Right lobe of liver (tissue), 6 donors: ENCODE measurements around the gene RBM23. TPM values are rescaled to one million over a fixed set of nuclear protein-coding genes. Genes with fewer than 3 reads are reported as not detected.
"Not testable (repeated sequence)": the region's sequence is repeated elsewhere in the genome, so short reads cannot be mapped to it uniquely, and the experiment has no call there.

Experiments
- ATAC-seq, 4 donors: fragments of 200-7000 bp; cut with Tn5 transposase; one replicate each; pipeline ENCODE4 v1.9.1; 2020; ENCODE audit warnings: mild to moderate bottlenecking in 4 of 4, moderate library complexity in 4 of 4
- DNase-seq, 3 donors: peaks; one replicate each; pipeline ENCODE4 v3.0.0-alpha.2; 2020
- H3K27ac ChIP-seq, 3 donors: fragments of 200-600 bp; one replicate each; pipeline ENCODE4 v1.8.0; 2022
- H3K27me3 ChIP-seq, 2 donors: fragments of 200-600 bp; one replicate each; pipeline ENCODE4 v1.8.0; 2022
- H3K36me3 ChIP-seq, 4 donors: fragments of 200-600 bp; sonication (generic) in 1 of 4; one replicate each; pipeline versions ENCODE4 v1.5.1 to v1.8.0; 2017 to 2022; ENCODE audit warnings: control low read depth in 1 of 4
- H3K4me1 ChIP-seq, 4 donors: fragments of 200-600 bp; sonication (generic) in 1 of 4; one replicate each; pipeline versions ENCODE4 v1.5.1 to v1.8.0; 2017 to 2022; ENCODE audit warnings: control low read depth in 1 of 4
- H3K4me3 ChIP-seq, 3 donors: fragments of 200-600 bp; one replicate each; pipeline ENCODE4 v1.8.0; 2022
- H3K9me3 ChIP-seq, 4 donors: fragments of 200-600 bp; sonication (generic) in 1 of 4; one replicate each; pipeline versions ENCODE4 v1.5.1 to v1.8.0; 2017 to 2022; ENCODE audit warnings: control low read depth in 1 of 4
- POLR2A ChIP-seq: fragments of 450-650 bp; IDR thresholded peaks from one replicate; pipeline ENCODE4 v1.6.1; 2017; ENCODE audit warnings: antibody characterized with exemption, mild to moderate bottlenecking
- WGBS: methylation state at CpG from one replicate; pipeline ENCODE4 v1.1.6; 2018; ENCODE audit warnings: low coverage, low lambda C conversion rate; ENCODE audit not compliant: insufficient coverage; ENCODE audit errors: missing lambda C conversion rate; 5-methylcytosine and 5-hydroxymethylcytosine counted together
- intact Hi-C, 2 donors: fragments of 100-400 bp; cut with DNase I; formaldehyde crosslinking; loops; one replicate each; pipeline versions ENCODE4 v1.11.2 to v1.14.1; 2022
- total RNA-seq, 6 experiments: library from RNA; depleted of rRNA in 2 of 6; stranded (reverse); fragments of >200 nt in 2 of 6; fragmentation: NEBNext Ultra II Directional in 3 of 6; extraction: Animal tissue kit (Norgen Biotek cat#: 25700) in 3 of 6; gene quantifications; one replicate each; pipeline versions ENCODE4 v1.1.0 to v1.2.4, GENCODE V29; 2016 to 2023
- TF ChIP-seq, protein P1 (sequence below), 4 donors: fragments of 200-600 bp in 3 of 4; fragments of 450-650 bp in 1 of 4; IDR thresholded peaks; one replicate each; pipeline versions ENCODE4 v1.5.1 to v1.8.0; 2016 to 2022; ENCODE audit warnings: antibody characterized with exemption in 4 of 4, mild to moderate bottlenecking in 2 of 4
- donor health status: DM: no; HTN: yes; CAD: no.
- donor health status: DM: no; HTN: no; CAD: no.
- donor health status: DM: no; HTN: no; CAD: no.
- donor health status: DM: no; HTN: yes; CAD: no.
- donor health status: DM: no; HTN: yes; CAD: no.

RBM23 gene
- total RNA-seq, 6 experiments from 2014 or later = 22.2 to 38.0 (median 34.0) TPM

DNA sequence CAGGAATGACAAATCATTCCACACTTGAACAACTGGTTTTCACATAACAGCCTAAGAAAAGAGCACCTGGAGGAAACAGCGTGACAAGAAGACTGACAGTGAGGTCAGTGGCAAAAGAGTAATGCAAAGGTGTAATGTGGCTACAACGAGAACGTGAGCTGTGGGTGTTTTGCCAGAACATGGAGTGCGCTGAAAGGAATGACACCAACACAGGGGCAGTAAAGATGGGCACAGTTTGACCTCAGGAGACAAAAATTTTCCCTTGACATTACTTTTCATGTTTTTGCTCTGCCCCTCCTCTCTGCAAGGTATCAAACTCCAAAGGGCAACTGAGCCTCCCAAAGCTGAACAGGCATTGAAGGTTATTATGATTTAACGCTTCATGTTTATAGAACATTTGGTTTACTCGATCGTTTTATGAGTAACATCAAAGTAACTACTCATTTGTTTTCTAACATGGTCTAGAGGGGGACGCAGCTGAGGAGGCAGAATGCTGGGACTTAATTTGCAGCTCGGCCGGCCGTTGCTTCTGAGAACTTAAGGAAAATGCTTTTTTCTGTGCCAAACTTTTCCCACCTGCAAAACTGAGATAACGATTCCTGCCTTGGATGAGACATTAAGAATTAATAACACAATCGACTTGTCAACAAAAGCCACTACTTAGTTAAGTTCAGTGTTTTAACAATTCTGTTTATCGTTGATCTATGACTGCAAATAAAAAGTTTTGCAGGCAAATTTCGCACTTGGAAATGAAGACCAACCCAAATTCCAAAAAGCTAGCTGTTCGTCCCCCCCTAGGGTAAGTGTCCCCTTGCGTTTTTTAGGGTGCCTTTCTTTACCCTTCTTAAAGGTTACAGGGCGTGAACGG lies 37.0 kb upstream of the RBM23 start:
- H3K36me3 ChIP-seq = peaks cover 0 to 13% (median 0%) of the 10 kb centered on the region in 4 donors
- no peaks in the 10 kb centered on the region for H3K27me3 ChIP-seq
- intact Hi-C loops = no loop called here
- no peaks in the 10 kb centered on the region for H3K9me3 ChIP-seq
- H3K4me1 ChIP-seq = peaks cover 0 to 11% (median 0%) of the 10 kb centered on the region in 4 donors
- ATAC-seq = peak; percentile 5 to 38 (median 18)
- peak overlapping the region; percentile 71 to 92 (median 80) for H3K4me3 ChIP-seq
- TF ChIP-seq, protein P1, sequence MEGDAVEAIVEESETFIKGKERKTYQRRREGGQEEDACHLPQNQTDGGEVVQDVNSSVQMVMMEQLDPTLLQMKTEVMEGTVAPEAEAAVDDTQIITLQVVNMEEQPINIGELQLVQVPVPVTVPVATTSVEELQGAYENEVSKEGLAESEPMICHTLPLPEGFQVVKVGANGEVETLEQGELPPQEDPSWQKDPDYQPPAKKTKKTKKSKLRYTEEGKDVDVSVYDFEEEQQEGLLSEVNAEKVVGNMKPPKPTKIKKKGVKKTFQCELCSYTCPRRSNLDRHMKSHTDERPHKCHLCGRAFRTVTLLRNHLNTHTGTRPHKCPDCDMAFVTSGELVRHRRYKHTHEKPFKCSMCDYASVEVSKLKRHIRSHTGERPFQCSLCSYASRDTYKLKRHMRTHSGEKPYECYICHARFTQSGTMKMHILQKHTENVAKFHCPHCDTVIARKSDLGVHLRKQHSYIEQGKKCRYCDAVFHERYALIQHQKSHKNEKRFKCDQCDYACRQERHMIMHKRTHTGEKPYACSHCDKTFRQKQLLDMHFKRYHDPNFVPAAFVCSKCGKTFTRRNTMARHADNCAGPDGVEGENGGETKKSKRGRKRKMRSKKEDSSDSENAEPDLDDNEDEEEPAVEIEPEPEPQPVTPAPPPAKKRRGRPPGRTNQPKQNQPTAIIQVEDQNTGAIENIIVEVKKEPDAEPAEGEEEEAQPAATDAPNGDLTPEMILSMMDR (IDR thresholded peaks at IDR 0.05) = no peak
- TF ChIP-seq POLR2A = no peak
- DNase-seq = no peak
- 12% methylated on average over 19 of the region's 19 CpGs for WGBS
- peak overlapping the region; percentile 84 to 89 (median 84) for H3K27ac ChIP-seq

- Histone ChIP-seq H3K4me3 (no peak overlapping the region), H3K9me3 (no peaks in the 10 kb centered on the region), H3K36me3 (peaks cover 0 to 19% (median 0%) of the 10 kb centered on the region in 4 donors), H3K4me1 (peaks cover 0 to 11% (median 0%) of the 10 kb centered on the region in 4 donors), H3K27ac (no peak overlapping the region), H3K27me3 (no peaks in the 10 kb centered on the region)
- DNase-seq = no peak
- WGBS = 100% methylated on average over 1 of the region's 1 CpG
- ATAC-seq = no peak
- TF ChIP-seq, protein P1 (IDR thresholded peaks at IDR 0.05) = no peak
- no peak for TF ChIP-seq POLR2A
- intact Hi-C loops = no loop called here
These were observed 33.5 kb upstream of the RBM23 start for GRCh38 chr14:22952418-22952817.

DNA sequence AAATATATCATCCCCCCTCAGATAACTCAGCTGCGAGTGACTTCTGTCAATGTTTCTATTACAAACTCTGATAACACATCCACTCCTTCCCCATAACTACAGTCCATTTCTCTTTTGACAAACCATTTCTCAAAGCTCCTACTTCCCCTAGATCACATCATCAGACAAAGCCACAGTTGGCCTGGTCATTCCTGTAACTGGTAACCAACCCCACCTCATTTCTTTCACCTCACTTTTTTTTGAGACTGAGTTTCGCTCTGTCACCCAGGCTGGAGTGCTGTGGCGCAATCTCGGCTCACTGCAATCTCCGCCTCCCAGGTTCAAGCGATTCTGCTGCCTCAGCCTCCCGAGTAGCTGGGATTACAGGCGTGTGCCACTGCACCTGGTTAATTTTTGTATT lies 32.8 kb upstream of the RBM23 start:
- DNase-seq, H3K27me3 ChIP-seq, H3K4me3 ChIP-seq, ATAC-seq, intact Hi-C loops, H3K27ac ChIP-seq, H3K9me3 ChIP-seq: not testable (repeated sequence)
- Histone ChIP-seq H3K36me3 (peaks cover 0 to 26% (median 2%) of the 10 kb centered on the region in 4 donors), H3K4me1 (peaks cover 0 to 11% (median 0%) of the 10 kb centered on the region in 4 donors)
- 50% methylated on average over 4 of the region's 8 CpGs for WGBS

- no peaks in the 10 kb centered on the region for H3K27me3 ChIP-seq
- peaks cover 0 to 22% (median 3%) of the 10 kb centered on the region in 4 donors for H3K36me3 ChIP-seq
- no peak overlapping the region for H3K27ac ChIP-seq
- DNase-seq (no peak), ATAC-seq (no peak)
- H3K4me1 ChIP-seq = no peaks in the 10 kb centered on the region
- WGBS = 89% methylated on average over 2 of the region's 3 CpGs
- TF ChIP-seq, protein P1 (IDR thresholded peaks at IDR 0.05) = no peak
- no peaks in the 10 kb centered on the region for H3K9me3 ChIP-seq
- no peak overlapping the region for H3K4me3 ChIP-seq
- intact Hi-C loops = no loop called here
These were observed 26.7 kb upstream of the RBM23 start for GRCh38 chr14:22945642-22946041.

- no peak for ATAC-seq
These were observed 20.7 kb upstream of the RBM23 start for GRCh38 chr14:22939684-22940083.

More at GRCh38 chr14:22939684-22940083, 20.7 kb upstream of the RBM23 start:
- H3K36me3 ChIP-seq = no peaks in the 10 kb centered on the region
- no peak overlapping the region for H3K4me3 ChIP-seq
- no peaks in the 10 kb centered on the region for H3K9me3 ChIP-seq
- no peaks in the 10 kb centered on the region for H3K4me1 ChIP-seq
- intact Hi-C loops = no loop called here
- 94% methylated on average over 3 of the region's 4 CpGs for WGBS
- H3K27me3 ChIP-seq = no peaks in the 10 kb centered on the region
- TF ChIP-seq, protein P1 (IDR thresholded peaks at IDR 0.05) = no peak
- TF ChIP-seq POLR2A = no peak
- DNase-seq = no peak
- no peak overlapping the region for H3K27ac ChIP-seq
